HepG2 (cell line): Measurements from ENCODE around the gene DNAJC12. TPM values are rescaled to one million over a fixed set of nuclear protein-coding genes. Genes with fewer than 3 reads are reported as not detected.

ENCODE experiments used
- ARNT ChIP-seq: fragments of 450-650 bp; IDR thresholded peaks from 2 replicates; pipeline ENCODE4 v1.6.1; 2017
- BRD4 ChIP-seq: sonication (generic); formaldehyde crosslinking; IDR thresholded peaks from 2 replicates; pipeline ENCODE4 v1.4.0; 2020; ENCODE audit warnings: missing genetic modification reagents
- DRAP1 ChIP-seq: IDR thresholded peaks from 2 replicates; pipeline ENCODE4 v1.6.1; 2016; ENCODE audit warnings: missing genetic modification reagents, missing compliant biosample characterization
- IRF1 ChIP-seq: sonication (generic); formaldehyde crosslinking; IDR thresholded peaks from 2 replicates; pipeline ENCODE4 v1.4.0; 2020; ENCODE audit warnings: low read depth, mild to moderate bottlenecking, missing genetic modification reagents
- KDM4B ChIP-seq: sonication (generic); formaldehyde crosslinking; IDR thresholded peaks from 2 replicates; pipeline ENCODE4 v1.4.0; 2020; ENCODE audit warnings: missing genetic modification reagents
- MAF1 ChIP-seq: sonication (generic); formaldehyde crosslinking; IDR thresholded peaks from 2 replicates; pipeline ENCODE4 v1.5.0; 2020; ENCODE audit warnings: missing genetic modification reagents, borderline replicate concordance
- MIER2 ChIP-seq: IDR thresholded peaks from 2 replicates; pipeline ENCODE4 v1.6.1; 2016; ENCODE audit warnings: missing biosample characterization, missing genetic modification reagents
- PHF21A ChIP-seq: sonication (generic); formaldehyde crosslinking; IDR thresholded peaks from 2 replicates; pipeline ENCODE4 v1.5.0; 2020; ENCODE audit warnings: mild to moderate bottlenecking, missing genetic modification reagents
- RNF2 ChIP-seq: fragments of 450-650 bp; conservative IDR thresholded peaks from 2 replicates; pipeline ENCODE4 v1.6.1; 2016; ENCODE audit warnings: low read depth
- SNAPC4 ChIP-seq: sonication (generic); formaldehyde crosslinking; IDR thresholded peaks from 2 replicates; pipeline ENCODE4 v1.4.0; 2020; ENCODE audit warnings: mild to moderate bottlenecking, missing genetic modification reagents
- THAP11 ChIP-seq: IDR thresholded peaks from 2 replicates; pipeline ENCODE4 v1.6.1; 2016; ENCODE audit warnings: missing biosample characterization, missing genetic modification reagents
- YY1 ChIP-seq: IDR thresholded peaks from 2 replicates; pipeline ENCODE4 v1.6.1; 2011; ENCODE audit warnings: low read length, low read depth, moderate library complexity, mild to moderate bottlenecking; ENCODE audit not compliant: insufficient read depth, insufficient replicate concordance
- ZBTB7B ChIP-seq: sonication (generic); formaldehyde crosslinking; IDR thresholded peaks from 2 replicates; pipeline ENCODE4 v1.4.0; 2020; ENCODE audit warnings: missing genetic modification reagents
- ZFP36L2 ChIP-seq: sonication (generic); formaldehyde crosslinking; IDR thresholded peaks from 2 replicates; pipeline ENCODE4 v1.4.0; 2020; ENCODE audit warnings: missing genetic modification reagents
- ZMYM3 ChIP-seq: sonication (generic); formaldehyde crosslinking; IDR thresholded peaks from 2 replicates; pipeline ENCODE4 v1.5.1; 2020; ENCODE audit warnings: mild to moderate bottlenecking, missing genetic modification reagents
- ZNF101 ChIP-seq: sonication (generic); formaldehyde crosslinking; IDR thresholded peaks from 2 replicates; pipeline ENCODE4 v1.4.0; 2020; ENCODE audit warnings: mild to moderate bottlenecking, low read depth, missing genetic modification reagents, borderline replicate concordance
- ZNF274 ChIP-seq: sonication (generic); formaldehyde crosslinking; IDR thresholded peaks from 2 replicates; pipeline ENCODE4 v1.5.1; 2020; ENCODE audit warnings: mild to moderate bottlenecking, missing genetic modification reagents
- ZNF33A ChIP-seq: sonication (generic); formaldehyde crosslinking; IDR thresholded peaks from 2 replicates; pipeline ENCODE4 v1.5.1; 2020; ENCODE audit warnings: missing genetic modification reagents, mild to moderate bottlenecking, moderate library complexity, borderline replicate concordance
- ZNF530 ChIP-seq: sonication (generic); formaldehyde crosslinking; IDR thresholded peaks from 2 replicates; pipeline ENCODE4 v1.5.0; 2020; ENCODE audit warnings: low read depth, mild to moderate bottlenecking, missing genetic modification reagents
- ZNF644 ChIP-seq: IDR thresholded peaks from 2 replicates; pipeline ENCODE4 v1.6.1; 2016; ENCODE audit warnings: low read depth
- ZNF790 ChIP-seq: sonication (generic); formaldehyde crosslinking; IDR thresholded peaks from 2 replicates; pipeline ENCODE4 v1.8.0; 2022; ENCODE audit warnings: missing genetic modification reagents, mild to moderate bottlenecking, borderline replicate concordance
- ZNF792 ChIP-seq: IDR thresholded peaks from 2 replicates; pipeline ENCODE4 v1.6.1; 2016
- ZNF879 ChIP-seq: sonication (generic); formaldehyde crosslinking; IDR thresholded peaks from 2 replicates; pipeline ENCODE4 v1.8.1; 2023; ENCODE audit warnings: missing genetic modification reagents
- ZSCAN31 ChIP-seq: sonication (generic); formaldehyde crosslinking; IDR thresholded peaks from 2 replicates; pipeline ENCODE4 v1.5.0; 2020; ENCODE audit warnings: low read depth, mild to moderate bottlenecking, missing genetic modification reagents
- polyA plus RNA-seq, 8 experiments: library from polyadenylated mRNA; depleted of rRNA in 3 of 8; stranded (reverse) in 7 of 8; unstranded in 1 of 8; fragments of >200 nt; fragmentation: Illumina TruSeq in 4 of 8; extraction: Trizol in 4 of 8; gene quantifications; 2 replicates each; pipeline versions ENCODE4 v1.2.1 to v1.2.3, GENCODE V29; 2011 to 2016; ENCODE audit warnings: low read depth in 4 of 8, missing spikeins in 1 of 8, mixed read lengths in 1 of 8; ENCODE audit not compliant: insufficient read depth in 1 of 8
- total RNA-seq, 5 experiments: library from RNA; depleted of rRNA; stranded (reverse); fragments of >200 nt; fragmentation: Illumina TruSeq; extraction: Trizol; gene quantifications; 2 replicates each; pipeline ENCODE4 v1.2.3, GENCODE V29; 2016; ENCODE audit warnings: low read depth in 1 of 5
- TF ChIP-seq, protein P1 (sequence below): sonication (generic); formaldehyde crosslinking; IDR thresholded peaks from 2 replicates; pipeline ENCODE4 v1.4.0; 2020; ENCODE audit warnings: mild to moderate bottlenecking, low read depth, missing genetic modification reagents
- TF ChIP-seq, protein P2 (sequence below): sonication (generic); formaldehyde crosslinking; IDR thresholded peaks from 2 replicates; pipeline ENCODE4 v1.4.0; 2020; ENCODE audit warnings: mild to moderate bottlenecking, missing genetic modification reagents

Gene DNAJC12
- total and polyA plus RNA-seq, 2 of the 13 experiments (the other 11 are each of a cell fraction or from before 2014, with no cell fraction given) = 11.6 to 43.9 TPM

DNA sequence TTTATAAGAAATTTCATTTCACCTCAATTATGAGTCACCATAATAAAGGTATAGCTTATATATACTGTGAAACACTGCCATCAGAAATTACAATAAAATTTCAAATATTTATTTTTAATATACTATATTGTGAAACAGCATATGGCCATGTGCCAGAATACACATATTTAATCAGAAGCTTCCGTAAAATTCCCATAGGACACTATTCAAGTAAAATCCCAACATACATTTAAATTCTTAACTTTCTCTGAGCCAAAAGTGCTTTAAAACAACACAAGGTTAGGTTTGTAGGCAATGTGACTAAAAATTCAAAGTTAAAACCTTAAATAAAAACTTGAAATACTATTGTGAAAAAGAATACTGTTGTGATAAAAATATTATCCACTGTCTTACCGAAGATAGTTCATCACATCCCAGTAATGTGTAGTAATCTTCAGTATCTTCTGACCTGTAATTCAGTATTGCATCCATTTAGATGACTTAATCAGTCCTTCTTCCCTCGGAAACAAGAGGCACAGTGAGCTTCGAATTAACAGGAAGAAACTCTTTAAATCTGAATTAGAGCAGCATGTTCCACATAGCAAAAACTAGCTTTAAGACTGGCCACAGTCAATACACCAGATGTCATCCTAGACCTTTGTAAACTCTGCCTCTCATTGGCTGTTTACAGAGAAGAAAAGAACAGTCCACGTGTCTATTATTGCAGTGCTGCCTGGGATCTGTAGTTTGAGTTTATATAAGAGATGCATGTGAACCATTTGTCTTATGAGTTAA, at the start of gene DNAJC12 (continued):
- TF ChIP-seq SNAPC4 (no peak), ZNF790 (no peak), ZNF644 (no peak), ZSCAN31 (CRISPR knock-in tag) (no peak), MAF1 (CRISPR knock-in tag) (no peak), ZNF101 (CRISPR knock-in tag) (no peak), RNF2 (no peak), MIER2 (CRISPR knock-in tag) (no peak), ZNF792 (no peak), PHF21A (no peak), ZNF274 (CRISPR knock-in tag) (no peak), KDM4B (no peak), YY1 (no peak), DRAP1 (CRISPR knock-in tag) (peak; percentile 83), ZMYM3 (CRISPR knock-in tag) (no peak), ZFP36L2 (CRISPR knock-in tag) (no peak), ZNF530 (no peak), IRF1 (CRISPR knock-in tag) (no peak), THAP11 (CRISPR knock-in tag) (peak; percentile 97), BRD4 (CRISPR knock-in tag) (no peak), ZNF879 (CRISPR knock-in tag) (no peak), ZNF33A (CRISPR knock-in tag) (no peak), ARNT (no peak), ZBTB7B (CRISPR knock-in tag) (no peak)
- TF ChIP-seq, protein P1, sequence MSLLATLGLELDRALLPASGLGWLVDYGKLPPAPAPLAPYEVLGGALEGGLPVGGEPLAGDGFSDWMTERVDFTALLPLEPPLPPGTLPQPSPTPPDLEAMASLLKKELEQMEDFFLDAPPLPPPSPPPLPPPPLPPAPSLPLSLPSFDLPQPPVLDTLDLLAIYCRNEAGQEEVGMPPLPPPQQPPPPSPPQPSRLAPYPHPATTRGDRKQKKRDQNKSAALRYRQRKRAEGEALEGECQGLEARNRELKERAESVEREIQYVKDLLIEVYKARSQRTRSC (CRISPR knock-in tag) = no peak
- TF ChIP-seq, protein P2, sequence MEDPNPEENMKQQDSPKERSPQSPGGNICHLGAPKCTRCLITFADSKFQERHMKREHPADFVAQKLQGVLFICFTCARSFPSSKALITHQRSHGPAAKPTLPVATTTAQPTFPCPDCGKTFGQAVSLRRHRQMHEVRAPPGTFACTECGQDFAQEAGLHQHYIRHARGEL = no peak
